Measurements from ENCODE around the gene REXO5.
A peak's percentile ranks its signal among the peaks of the same experiment; 100 is the strongest.
"Not testable (repeated sequence)": the region's sequence is repeated elsewhere in the genome, so short reads cannot be mapped to it uniquely, and the experiment has no call there.

The REXO5 gene

GRCh38 chr16:20803192-20803560 is 3.2 kb upstream of the REXO5 start:
- H3K36me3 ChIP-seq (ENCODE audit: control insufficient read depth in 1 of 2, insufficient read depth in 2 of 2, low read length in 2 of 2) = peaks cover 6 to 10% of the 10 kb centered on the region in 2 donors
- peaks cover 3 to 4% of the 10 kb centered on the region in 2 donors for H3K4me1 ChIP-seq (ENCODE audit: control insufficient read depth in 1 of 2, insufficient read depth in 2 of 2, low read length in 2 of 2)
- no peak overlapping the region for H3K27ac ChIP-seq (ENCODE audit: low read length)
- H3K27me3 ChIP-seq (ENCODE audit: low read depth, low read length) = no peaks in the 10 kb centered on the region
- H3K9me3 ChIP-seq (ENCODE audit: control insufficient read depth in 1 of 2, low read length in 2 of 2) = no peaks in the 10 kb centered on the region
- H3K4me3 ChIP-seq (ENCODE audit: low read depth in 1 of 2, low read length in 2 of 2) = no peak overlapping the region

GRCh38 chr16:20803561-20804214 is 2.6 kb upstream of the REXO5 start:
- Histone ChIP-seq H3K36me3 (ENCODE audit: control insufficient read depth in 1 of 2, insufficient read depth in 2 of 2, low read length in 2 of 2) (peaks cover under 1 to 5% of the 10 kb centered on the region in 2 donors), H3K4me1 (ENCODE audit: control insufficient read depth in 1 of 2, insufficient read depth in 2 of 2, low read length in 2 of 2) (peaks cover 3 to 4% of the 10 kb centered on the region in 2 donors), H3K9me3 (ENCODE audit: control insufficient read depth in 1 of 2, low read length in 2 of 2) (no peaks in the 10 kb centered on the region), H3K27me3 (ENCODE audit: low read depth, low read length) (no peaks in the 10 kb centered on the region), H3K27ac (ENCODE audit: low read length) (no peak overlapping the region), H3K4me3 (ENCODE audit: low read depth in 1 of 2, low read length in 2 of 2) (no peak overlapping the region)

DNA sequence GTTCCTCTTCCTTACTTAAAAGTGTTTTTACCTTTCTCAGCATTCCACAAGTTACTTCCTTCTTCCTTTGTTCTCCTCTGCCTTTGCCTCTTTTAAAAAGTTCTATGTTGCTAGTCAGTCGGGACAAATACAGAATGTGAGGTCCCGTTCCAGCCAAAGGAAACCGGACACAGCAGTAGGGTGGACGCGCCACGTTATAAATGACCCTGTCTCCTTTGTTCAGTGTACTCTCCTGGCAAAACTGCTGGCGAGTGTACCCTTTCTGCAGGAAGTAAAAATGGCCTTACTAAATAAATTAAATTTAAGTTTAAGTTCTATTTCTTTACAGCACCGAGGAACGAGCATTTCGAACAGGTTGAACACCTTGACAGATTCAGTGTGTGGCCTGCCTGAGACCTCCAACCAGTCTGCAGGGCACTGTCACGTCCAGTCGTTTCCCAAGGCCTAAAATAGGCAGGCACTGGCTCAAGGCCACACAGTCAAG is 601 bp upstream of the REXO5 start:
- H3K27ac ChIP-seq (ENCODE audit: low read length) = peak overlapping the region; percentile 88
- not testable (repeated sequence) for H3K27me3 ChIP-seq (ENCODE audit: low read depth, low read length); H3K4me1 ChIP-seq (ENCODE audit: control insufficient read depth in 1 of 2, insufficient read depth in 2 of 2, low read length in 2 of 2); H3K9me3 ChIP-seq (ENCODE audit: control insufficient read depth in 1 of 2, low read length in 2 of 2); H3K36me3 ChIP-seq (ENCODE audit: control insufficient read depth in 1 of 2, insufficient read depth in 2 of 2, low read length in 2 of 2)
- H3K4me3 ChIP-seq (ENCODE audit: low read depth in 1 of 2, low read length in 2 of 2) = peak overlapping the region; percentile 83 to 86

DNA sequence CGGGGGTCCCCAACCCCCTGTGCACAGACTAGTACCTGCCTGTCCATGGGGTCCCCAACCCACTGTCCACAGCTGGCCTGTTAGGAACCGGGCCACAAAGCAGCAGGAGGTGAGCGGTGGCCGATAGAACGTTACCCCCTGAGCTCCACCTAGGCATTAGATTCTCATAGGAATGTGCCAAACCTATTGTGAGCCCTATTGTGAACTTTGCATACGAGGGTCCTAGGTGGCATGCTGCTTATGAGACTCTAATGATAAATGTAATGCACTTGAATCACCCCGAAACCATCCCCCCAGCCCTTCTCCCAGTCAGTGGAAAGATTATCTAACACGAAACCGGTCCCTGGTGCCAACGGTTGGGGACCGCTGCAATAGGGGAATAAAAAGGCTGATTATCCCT is 1.5 kb downstream of the REXO5 start:
- Histone ChIP-seq H3K4me1 (ENCODE audit: control insufficient read depth in 1 of 2, insufficient read depth in 2 of 2, low read length in 2 of 2) (peaks cover 3 to 4% of the 10 kb centered on the region in 2 donors), H3K9me3 (ENCODE audit: control insufficient read depth in 1 of 2, low read length in 2 of 2) (no peaks in the 10 kb centered on the region), H3K27ac (ENCODE audit: low read length) (no peak overlapping the region), H3K27me3 (ENCODE audit: low read depth, low read length) (no peaks in the 10 kb centered on the region), H3K36me3 (ENCODE audit: control insufficient read depth in 1 of 2, insufficient read depth in 2 of 2, low read length in 2 of 2) (no peaks in the 10 kb centered on the region), H3K4me3 (ENCODE audit: low read depth in 1 of 2, low read length in 2 of 2) (no peak overlapping the region)

GRCh38 chr16:20811889-20812439 is 5.6 kb downstream of the REXO5 start:
- Histone ChIP-seq H3K27ac (ENCODE audit: low read length) (no peak overlapping the region), H3K4me3 (ENCODE audit: low read depth in 1 of 2, low read length in 2 of 2) (no peak overlapping the region), H3K9me3 (ENCODE audit: control insufficient read depth in 1 of 2, low read length in 2 of 2) (no peaks in the 10 kb centered on the region), H3K36me3 (ENCODE audit: control insufficient read depth in 1 of 2, insufficient read depth in 2 of 2, low read length in 2 of 2) (peaks cover 0 to 8% of the 10 kb centered on the region in 2 donors), H3K27me3 (ENCODE audit: low read depth, low read length) (no peaks in the 10 kb centered on the region), H3K4me1 (ENCODE audit: control insufficient read depth in 1 of 2, insufficient read depth in 2 of 2, low read length in 2 of 2) (no peaks in the 10 kb centered on the region)

GRCh38 chr16:20812510-20812909 is 6.2 kb downstream of the REXO5 start:
- Histone ChIP-seq H3K4me1 (ENCODE audit: control insufficient read depth in 1 of 2, insufficient read depth in 2 of 2, low read length in 2 of 2) (no peaks in the 10 kb centered on the region), H3K9me3 (ENCODE audit: control insufficient read depth in 1 of 2, low read length in 2 of 2) (no peaks in the 10 kb centered on the region), H3K36me3 (ENCODE audit: control insufficient read depth in 1 of 2, insufficient read depth in 2 of 2, low read length in 2 of 2) (peaks cover 0 to 8% of the 10 kb centered on the region in 2 donors), H3K27ac (ENCODE audit: low read length) (no peak overlapping the region), H3K27me3 (ENCODE audit: low read depth, low read length) (no peaks in the 10 kb centered on the region), H3K4me3 (ENCODE audit: low read depth in 1 of 2, low read length in 2 of 2) (no peak overlapping the region)

- Histone ChIP-seq H3K4me3 (ENCODE audit: low read depth in 1 of 2, low read length in 2 of 2) (no peak overlapping the region), H3K27me3 (ENCODE audit: low read depth, low read length) (no peaks in the 10 kb centered on the region), H3K36me3 (ENCODE audit: control insufficient read depth in 1 of 2, insufficient read depth in 2 of 2, low read length in 2 of 2) (peaks cover 0 to 8% of the 10 kb centered on the region in 2 donors), H3K4me1 (ENCODE audit: control insufficient read depth in 1 of 2, insufficient read depth in 2 of 2, low read length in 2 of 2) (no peaks in the 10 kb centered on the region), H3K9me3 (ENCODE audit: control insufficient read depth in 1 of 2, low read length in 2 of 2) (no peaks in the 10 kb centered on the region), H3K27ac (ENCODE audit: low read length) (no peak overlapping the region)
Measured at GRCh38 chr16:20814784-20815183, 8.5 kb downstream of the REXO5 start.

DNA sequence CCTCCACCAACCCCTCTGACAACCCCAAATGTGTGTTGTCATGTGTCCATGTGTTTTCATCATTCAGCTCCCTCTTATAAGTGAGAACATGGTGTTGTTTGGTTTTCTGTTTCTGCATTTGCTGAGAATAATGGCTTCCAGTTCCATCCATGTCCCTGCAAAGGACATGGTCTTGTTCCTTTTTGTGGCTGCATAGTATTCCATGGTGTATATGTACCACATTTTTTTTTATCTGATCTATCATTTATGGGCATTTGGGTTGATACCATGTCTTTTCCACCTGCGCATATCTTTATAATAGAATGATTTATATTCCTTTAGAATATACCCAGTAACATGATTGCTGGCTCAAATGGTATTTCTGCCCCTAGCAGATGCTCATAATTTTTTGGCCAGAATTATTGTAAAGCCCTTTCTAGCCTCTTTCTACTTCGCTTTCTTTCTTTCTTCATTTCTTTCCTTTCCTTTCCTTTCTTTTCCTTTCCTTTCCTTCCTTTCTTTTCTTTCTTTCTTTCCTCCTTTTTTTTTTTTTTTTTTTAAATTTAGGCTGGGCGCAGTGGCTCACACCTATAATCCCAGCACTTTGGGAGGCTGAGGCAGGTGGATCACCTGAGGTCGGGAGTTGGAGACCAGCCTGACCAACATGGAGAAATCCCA is 12.7 kb downstream of the REXO5 start:
- Histone ChIP-seq H3K4me3 (ENCODE audit: low read depth in 1 of 2, low read length in 2 of 2) (no peak overlapping the region), H3K4me1 (ENCODE audit: control insufficient read depth in 1 of 2, insufficient read depth in 2 of 2, low read length in 2 of 2) (no peaks in the 10 kb centered on the region), H3K27ac (ENCODE audit: low read length) (no peak overlapping the region), H3K36me3 (ENCODE audit: control insufficient read depth in 1 of 2, insufficient read depth in 2 of 2, low read length in 2 of 2) (peaks cover 0 to 18% of the 10 kb centered on the region in 2 donors), H3K9me3 (ENCODE audit: control insufficient read depth in 1 of 2, low read length in 2 of 2) (no peaks in the 10 kb centered on the region), H3K27me3 (ENCODE audit: low read depth, low read length) (no peaks in the 10 kb centered on the region)

DNA sequence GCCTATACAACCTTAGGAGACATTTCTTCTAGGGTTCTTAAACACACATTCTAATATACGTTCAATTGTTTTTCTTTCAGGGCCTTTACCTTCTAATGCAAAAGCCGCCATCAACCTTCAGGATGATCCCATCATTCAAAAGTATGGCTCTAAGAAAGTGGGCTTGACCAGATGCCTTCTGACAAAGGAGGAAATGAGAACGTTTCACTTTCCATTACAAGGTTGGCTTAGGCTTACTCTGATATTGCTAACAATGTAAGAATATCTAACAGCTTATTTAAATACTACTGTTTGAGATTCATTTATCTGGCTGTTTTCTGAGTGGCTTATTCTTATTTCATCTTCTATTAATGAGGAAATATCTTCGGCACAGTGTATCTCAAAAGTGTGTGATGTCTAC is 15.4 kb downstream of the REXO5 start:
- H3K4me1 ChIP-seq (ENCODE audit: control insufficient read depth in 1 of 2, insufficient read depth in 2 of 2, low read length in 2 of 2) = no peaks in the 10 kb centered on the region
- H3K27me3 ChIP-seq (ENCODE audit: low read depth, low read length) = no peaks in the 10 kb centered on the region
- H3K27ac ChIP-seq (ENCODE audit: low read length) = no peak overlapping the region
- no peaks in the 10 kb centered on the region for H3K9me3 ChIP-seq (ENCODE audit: control insufficient read depth in 1 of 2, low read length in 2 of 2)
- H3K4me3 ChIP-seq (ENCODE audit: low read depth in 1 of 2, low read length in 2 of 2) = no peak overlapping the region
- peaks cover 0 to 20% of the 10 kb centered on the region in 2 donors for H3K36me3 ChIP-seq (ENCODE audit: control insufficient read depth in 1 of 2, insufficient read depth in 2 of 2, low read length in 2 of 2)

GRCh38 chr16:20822521-20823325 is 16.4 kb downstream of the REXO5 start:
- Histone ChIP-seq H3K27me3 (ENCODE audit: low read depth, low read length) (no peaks in the 10 kb centered on the region), H3K9me3 (ENCODE audit: control insufficient read depth in 1 of 2, low read length in 2 of 2) (no peaks in the 10 kb centered on the region), H3K4me3 (ENCODE audit: low read depth in 1 of 2, low read length in 2 of 2) (no peak overlapping the region), H3K36me3 (ENCODE audit: control insufficient read depth in 1 of 2, insufficient read depth in 2 of 2, low read length in 2 of 2) (peaks cover 0 to 20% of the 10 kb centered on the region in 2 donors), H3K4me1 (ENCODE audit: control insufficient read depth in 1 of 2, insufficient read depth in 2 of 2, low read length in 2 of 2) (no peaks in the 10 kb centered on the region), H3K27ac (ENCODE audit: low read length) (no peak overlapping the region)

GRCh38 chr16:20826039-20826566 is 19.8 kb downstream of the REXO5 start:
- Histone ChIP-seq H3K27ac (ENCODE audit: low read length) (no peak overlapping the region), H3K4me3 (ENCODE audit: low read depth in 1 of 2, low read length in 2 of 2) (no peak overlapping the region), H3K9me3 (ENCODE audit: control insufficient read depth in 1 of 2, low read length in 2 of 2) (no peaks in the 10 kb centered on the region), H3K4me1 (ENCODE audit: control insufficient read depth in 1 of 2, insufficient read depth in 2 of 2, low read length in 2 of 2) (no peaks in the 10 kb centered on the region), H3K27me3 (ENCODE audit: low read depth, low read length) (no peaks in the 10 kb centered on the region), H3K36me3 (ENCODE audit: control insufficient read depth in 1 of 2, insufficient read depth in 2 of 2, low read length in 2 of 2) (peaks cover 0 to 24% of the 10 kb centered on the region in 2 donors)

All from muscle layer of duodenum (tissue), 2 donors.